Measurements from ENCODE around the gene AJAP1. TPM values are rescaled to one million over a fixed set of nuclear protein-coding genes. Genes with fewer than 3 reads are reported as not detected.

Gene AJAP1
- total RNA-seq, 1 donor from 2014 or later: 0.21 TPM

- no peaks in the 10 kb centered on the region for H3K4me1 Mint-ChIP-seq (ENCODE audit: unreplicated experiment)
- no peak for DNase-seq (ENCODE audit: low spot score)
These were observed 35.7 kb downstream of the AJAP1 start for GRCh38 chr1:4689941-4690635.

GRCh38 chr1:4690951-4691675, 36.7 kb downstream of the AJAP1 start:
- H3K9me3 Mint-ChIP-seq (ENCODE audit: unreplicated experiment): no peaks in the 10 kb centered on the region
- no peaks in the 10 kb centered on the region for H3K4me1 Mint-ChIP-seq (ENCODE audit: unreplicated experiment)
- no peak for DNase-seq (ENCODE audit: low spot score)

More at GRCh38 chr1:4689941-4690635, 35.7 kb downstream of the AJAP1 start:
- H3K4me3 Mint-ChIP-seq (ENCODE audit: unreplicated experiment): no peak overlapping the region
- H3K27me3 Mint-ChIP-seq (ENCODE audit: unreplicated experiment): peaks cover 9% of the 10 kb centered on the region
- H3K36me3 Mint-ChIP-seq (ENCODE audit: low read depth, unreplicated experiment): no peaks in the 10 kb centered on the region
- no peak overlapping the region for H3K27ac Mint-ChIP-seq (ENCODE audit: unreplicated experiment)
- no peak for TF ChIP-seq CTCF (IDR thresholded peaks at IDR 0.05; ENCODE audit: unreplicated experiment)
- H3K9me3 Mint-ChIP-seq (ENCODE audit: unreplicated experiment): no peaks in the 10 kb centered on the region

GRCh38 chr1:4691766-4692405, 37.5 kb downstream of the AJAP1 start:
- H3K4me1 Mint-ChIP-seq (ENCODE audit: unreplicated experiment): no peaks in the 10 kb centered on the region
- H3K27me3 Mint-ChIP-seq (ENCODE audit: unreplicated experiment): peaks cover 13% of the 10 kb centered on the region
- DNase-seq (ENCODE audit: low spot score): no peak
- H3K4me3 Mint-ChIP-seq (ENCODE audit: unreplicated experiment): no peak overlapping the region
- no peaks in the 10 kb centered on the region for H3K36me3 Mint-ChIP-seq (ENCODE audit: low read depth, unreplicated experiment)
- H3K27ac Mint-ChIP-seq (ENCODE audit: unreplicated experiment): no peak overlapping the region
- no peak for TF ChIP-seq CTCF (IDR thresholded peaks at IDR 0.05; ENCODE audit: unreplicated experiment)
- H3K9me3 Mint-ChIP-seq (ENCODE audit: unreplicated experiment): no peaks in the 10 kb centered on the region

More at GRCh38 chr1:4690951-4691675, 36.7 kb downstream of the AJAP1 start:
- Mint-ChIP-seq H3K27me3 (ENCODE audit: unreplicated experiment) (peaks cover 9% of the 10 kb centered on the region), H3K36me3 (ENCODE audit: low read depth, unreplicated experiment) (no peaks in the 10 kb centered on the region), H3K27ac (ENCODE audit: unreplicated experiment) (no peak overlapping the region), H3K4me3 (ENCODE audit: unreplicated experiment) (no peak overlapping the region)
- TF ChIP-seq CTCF (IDR thresholded peaks at IDR 0.05; ENCODE audit: unreplicated experiment): no peak

GRCh38 chr1:4692437-4692836, 38.0 kb downstream of the AJAP1 start:
- no peak overlapping the region for H3K4me3 Mint-ChIP-seq (ENCODE audit: unreplicated experiment)
- H3K27ac Mint-ChIP-seq (ENCODE audit: unreplicated experiment): no peak overlapping the region
- H3K9me3 Mint-ChIP-seq (ENCODE audit: unreplicated experiment): no peaks in the 10 kb centered on the region
- H3K4me1 Mint-ChIP-seq (ENCODE audit: unreplicated experiment): no peaks in the 10 kb centered on the region
- H3K27me3 Mint-ChIP-seq (ENCODE audit: unreplicated experiment): peaks cover 14% of the 10 kb centered on the region
- DNase-seq (ENCODE audit: low spot score): no peak
- TF ChIP-seq CTCF (IDR thresholded peaks at IDR 0.05; ENCODE audit: unreplicated experiment): no peak
- H3K36me3 Mint-ChIP-seq (ENCODE audit: low read depth, unreplicated experiment): no peaks in the 10 kb centered on the region
